HG02885 (cell line): ENCODE data around the gene MRPL9.
"Not testable (repeated sequence)": the region's sequence is repeated elsewhere in the genome, so short reads cannot be mapped to it uniquely, and the experiment has no call there.

ENCODE experiments used
- ATAC-seq: cut with Tn5 transposase; IDR thresholded peaks from one replicate; pipeline ENCODE4 v1.9.1; 2021; ENCODE audit warnings: mild to moderate bottlenecking; ENCODE audit not compliant: unreplicated experiment, poor library complexity

MRPL9 gene

GRCh38 chr1:151790071-151790939 is 27.0 kb upstream of the MRPL9 start, which contains the start of gene TDRKH:
TDRKH (minus strand) TSS chr1:151790500; CDS start chr1:151783022, 7,478 bp downstream.
- ATAC-seq = peak; percentile 97

GRCh38 chr1:151787689-151788088 is 24.4 kb upstream of the MRPL9 start:
- ATAC-seq = no peak

- no peak for ATAC-seq
These were observed 20.5 kb upstream of the MRPL9 start for GRCh38 chr1:151783796-151784195.

- no peak for ATAC-seq
These were observed 19.4 kb upstream of the MRPL9 start for GRCh38 chr1:151782741-151783140.

GRCh38 chr1:151782026-151782425 is 18.7 kb upstream of the MRPL9 start:
- ATAC-seq = not testable (repeated sequence)

- not testable (repeated sequence) for ATAC-seq
These were observed 17.4 kb upstream of the MRPL9 start for GRCh38 chr1:151780736-151781135.

- no peak for ATAC-seq
These were observed 16.6 kb upstream of the MRPL9 start for GRCh38 chr1:151779852-151780251.

GRCh38 chr1:151777317-151777716 is 14.0 kb upstream of the MRPL9 start:
- no peak for ATAC-seq

- no peak for ATAC-seq
These were observed 13.4 kb upstream of the MRPL9 start for GRCh38 chr1:151776665-151777062.

- ATAC-seq = no peak
These were observed 12.8 kb upstream of the MRPL9 start for GRCh38 chr1:151775894-151776664.

GRCh38 chr1:151774256-151774922 is 11.1 kb upstream of the MRPL9 start:
- ATAC-seq = no peak

GRCh38 chr1:151773702-151774101 is 10.4 kb upstream of the MRPL9 start:
- ATAC-seq = no peak

GRCh38 chr1:151769270-151769669 is 6.0 kb upstream of the MRPL9 start:
- not testable (repeated sequence) for ATAC-seq

- ATAC-seq = not testable (repeated sequence)
These were observed 5.2 kb upstream of the MRPL9 start for GRCh38 chr1:151768351-151769066.

GRCh38 chr1:151763990-151764389 is 694 bp upstream of the MRPL9 start:
- no peak for ATAC-seq

- ATAC-seq = no peak
These were observed 2.5 kb downstream of the MRPL9 start for GRCh38 chr1:151760597-151761385.

GRCh38 chr1:151759241-151759640 is 4.1 kb downstream of the MRPL9 start:
- ATAC-seq = no peak

GRCh38 chr1:151756291-151756690 is 7.0 kb downstream of the MRPL9 start:
- no peak for ATAC-seq

GRCh38 chr1:151741516-151741915 is 21.8 kb downstream of the MRPL9 start:
- no peak for ATAC-seq
